Kasumi-1 (cell line): Measurements from ENCODE around the gene CRY2.

Experiments
- DNase-seq, 2 experiments: peaks; one replicate each; lab custom pipeline; 2025; lab: John Stamatoyannopoulos, UW

The CRY2 gene

GRCh38 chr11:45930951-45931570 lies 83.8 kb downstream of the CRY2 start:
- DNase-seq, result no peak

DNA sequence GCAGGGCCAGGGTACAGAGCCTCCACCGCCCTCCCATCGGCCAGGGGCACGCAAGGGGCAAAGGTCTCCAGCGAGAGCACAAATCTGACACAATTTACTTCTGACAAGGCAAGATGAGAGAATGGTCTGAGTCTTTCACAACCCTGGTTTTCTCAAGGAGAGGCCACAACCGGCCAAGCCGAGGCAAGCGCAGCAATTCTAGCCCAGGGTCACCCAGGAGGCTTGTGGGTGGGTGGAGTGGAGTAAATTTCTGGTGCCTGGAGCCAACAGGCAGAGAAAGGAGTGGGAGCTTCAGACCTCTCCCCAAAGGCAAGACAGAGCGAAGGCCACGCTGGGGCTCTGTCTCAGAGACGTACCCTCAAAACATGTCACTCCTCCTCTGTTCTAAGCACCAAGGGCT lies 84.5 kb downstream of the CRY2 start:
- DNase-seq, result no peak

DNA sequence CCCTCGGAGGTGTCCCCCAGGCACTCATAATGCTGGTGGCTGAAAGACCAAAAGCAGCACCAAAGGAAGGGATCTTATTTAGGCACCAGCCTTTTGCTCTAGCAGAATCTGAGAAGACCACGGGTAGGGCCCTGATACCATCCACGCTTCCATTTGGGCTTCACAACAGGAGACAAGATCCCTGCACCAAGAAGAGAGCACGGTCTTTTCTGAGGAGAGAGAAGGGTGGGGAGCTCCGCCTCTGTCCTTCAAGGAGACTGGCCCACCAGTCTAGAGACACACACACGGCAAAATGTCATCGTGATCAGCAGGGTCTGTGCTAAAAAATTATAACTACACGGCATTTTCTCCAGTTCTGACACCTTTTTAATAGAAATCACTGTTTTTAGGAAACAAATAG lies 84.9 kb downstream of the CRY2 start:
- DNase-seq, result no peak
